Kidney (tissue), 14 donors: ENCODE results near the gene ADIPOQ. TPM values are rescaled to one million over a fixed set of nuclear protein-coding genes. Genes with fewer than 3 reads are reported as not detected.

Experiments
- DNase-seq, 5 donors: peaks; one replicate each; pipeline ENCODE4 v3.0.0-alpha.2; 2013 to 2020
- FAIRE-seq: peaks from 2 replicates; lab custom pipeline; 2012; peaks lifted over from hg19 to GRCh38; lab: Jason Lieb, UNC
- H3K27ac ChIP-seq, 2 donors: one replicate each; pipeline ENCODE4 v1.7.0; 2013; ENCODE audit warnings: low read depth in 2 of 2, low read length in 2 of 2, inconsistent platforms in 1 of 2
- H3K27me3 ChIP-seq: one replicate; pipeline ENCODE4 v1.7.1; 2013; ENCODE audit warnings: low read length, inconsistent platforms; ENCODE audit not compliant: control insufficient read depth, insufficient read depth
- H3K36me3 ChIP-seq, 3 donors: one replicate each; pipeline versions ENCODE4 v1.7.0 to v1.7.1; 2013; ENCODE audit warnings: low read length in 3 of 3, control low read depth in 1 of 3, inconsistent platforms in 1 of 3; ENCODE audit not compliant: insufficient read depth in 3 of 3, control insufficient read depth in 2 of 3
- H3K4me1 ChIP-seq, 3 donors: one replicate each; pipeline versions ENCODE4 v1.7.0 to v1.7.1; 2013; ENCODE audit warnings: low read length in 3 of 3, inconsistent platforms in 1 of 3, low read depth in 1 of 3; ENCODE audit not compliant: control insufficient read depth in 2 of 3, insufficient read depth in 2 of 3
- H3K4me3 ChIP-seq, 3 donors: one replicate each; pipeline versions ENCODE4 v1.7.0 to v1.8.1; 2013; ENCODE audit warnings: low read length in 3 of 3, control low read depth in 1 of 3, inconsistent platforms in 1 of 3
- H3K9ac ChIP-seq, 3 donors: one replicate each; pipeline versions ENCODE4 v1.7.0 to v1.7.1; 2013; ENCODE audit warnings: low read length in 3 of 3, control low read depth in 1 of 3, inconsistent platforms in 1 of 3
- H3K9me3 ChIP-seq, 3 donors: one replicate each; pipeline versions ENCODE4 v1.7.0 to v1.7.1; 2013; ENCODE audit warnings: low read length in 3 of 3, control low read depth in 1 of 3, inconsistent platforms in 1 of 3; ENCODE audit not compliant: control insufficient read depth in 2 of 3, insufficient read depth in 1 of 3
- intact Hi-C: fragments of 100-400 bp; cut with DNase I; formaldehyde crosslinking; loops from one replicate; pipeline ENCODE4 v1.11.1; 2022
- polyA plus RNA-seq: library from polyadenylated mRNA; stranded (reverse); fragments of 350-450 nt; fragmentation: Illumina TruSeq; extraction: RNeasy Lipid Tissue Mini Kit (QIAGEN cat#74804); gene quantifications from one replicate; pipeline ENCODE4 v1.2.3, GENCODE V29; 2014; ENCODE audit warnings: low read depth, low replicate concordance; ENCODE audit not compliant: insufficient read depth
- total RNA-seq: library from RNA; stranded (reverse); fragmentation: NEBNext Ultra II Directional; extraction: Animal tissue kit (Norgen Biotek cat#: 25700); gene quantifications from one replicate; pipeline ENCODE4 v1.2.1, GENCODE V29; 2021
- TF ChIP-seq, protein P1 (sequence below): IDR thresholded peaks from 3 replicates; pipeline ENCODE4 v1.5.1; 2012; ENCODE audit warnings: mild to moderate bottlenecking, moderate library complexity, borderline replicate concordance; ENCODE audit not compliant: insufficient read depth; ENCODE audit errors: extremely low read depth
- donor health status: control.
- donor health status: control.
- donor health status: control.
- donor health status: control.
- donor health status: control.
- donor health status: DM: yes; HTN: yes; CAD: no.
- donor health status: Normal renal cell carcinoma (clear cell type).

Gene ADIPOQ
- total and polyA plus RNA-seq, 2 donors from 2014 or later, result not detected

DNA sequence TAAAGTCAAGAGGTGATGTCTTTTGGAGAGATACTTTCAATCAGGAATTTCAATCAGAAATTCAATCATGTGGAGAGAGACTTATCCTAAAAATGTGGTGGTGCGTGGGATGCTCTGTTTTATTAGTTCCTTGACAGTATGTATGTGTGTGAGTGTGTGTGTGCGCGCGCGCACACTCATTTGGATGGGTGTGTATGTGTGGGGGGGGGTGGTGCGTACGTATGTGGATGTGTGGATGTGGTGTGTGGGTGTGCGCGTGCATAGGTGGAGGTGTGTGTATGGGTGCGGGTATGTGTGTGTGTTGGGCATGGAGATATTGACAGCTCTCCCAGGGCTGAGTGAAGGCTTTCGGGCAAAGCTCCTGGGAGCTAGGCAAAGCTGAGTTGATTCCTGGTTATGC, 2.4 kb downstream of the ADIPOQ start:
- intact Hi-C loops, result loop anchor here (10.0 kb wide), 1 partner anchor 320 kb away; no protein-coding TSS in a partner anchor

DNA sequence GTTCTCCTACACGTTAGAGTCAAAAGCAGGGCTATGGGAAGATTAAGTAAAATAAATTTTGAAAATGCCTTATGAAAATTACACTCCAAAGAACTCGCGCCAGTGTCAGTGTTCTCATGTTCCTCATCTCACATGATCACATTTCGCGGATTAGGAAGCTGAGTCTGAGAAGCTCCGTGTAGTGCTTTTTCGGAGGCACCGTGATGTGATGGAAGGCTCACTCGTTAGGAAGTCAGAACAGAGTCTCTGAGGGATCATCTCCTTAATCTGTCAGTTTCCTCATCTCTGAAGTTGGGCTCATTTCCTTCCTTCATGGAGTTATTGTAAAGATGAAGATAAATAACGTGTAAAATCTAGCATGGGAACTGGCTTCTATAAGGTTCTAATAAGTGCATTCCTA, 3.2 kb downstream of the ADIPOQ start:
- DNase-seq (no peak), FAIRE-seq (no peak)
- intact Hi-C loops, result loop anchor here (10.0 kb wide), 1 partner anchor 319 kb away; no protein-coding TSS in a partner anchor
- no peaks in the 10 kb centered on the region for H3K27me3 ChIP-seq
- TF ChIP-seq, protein P1, sequence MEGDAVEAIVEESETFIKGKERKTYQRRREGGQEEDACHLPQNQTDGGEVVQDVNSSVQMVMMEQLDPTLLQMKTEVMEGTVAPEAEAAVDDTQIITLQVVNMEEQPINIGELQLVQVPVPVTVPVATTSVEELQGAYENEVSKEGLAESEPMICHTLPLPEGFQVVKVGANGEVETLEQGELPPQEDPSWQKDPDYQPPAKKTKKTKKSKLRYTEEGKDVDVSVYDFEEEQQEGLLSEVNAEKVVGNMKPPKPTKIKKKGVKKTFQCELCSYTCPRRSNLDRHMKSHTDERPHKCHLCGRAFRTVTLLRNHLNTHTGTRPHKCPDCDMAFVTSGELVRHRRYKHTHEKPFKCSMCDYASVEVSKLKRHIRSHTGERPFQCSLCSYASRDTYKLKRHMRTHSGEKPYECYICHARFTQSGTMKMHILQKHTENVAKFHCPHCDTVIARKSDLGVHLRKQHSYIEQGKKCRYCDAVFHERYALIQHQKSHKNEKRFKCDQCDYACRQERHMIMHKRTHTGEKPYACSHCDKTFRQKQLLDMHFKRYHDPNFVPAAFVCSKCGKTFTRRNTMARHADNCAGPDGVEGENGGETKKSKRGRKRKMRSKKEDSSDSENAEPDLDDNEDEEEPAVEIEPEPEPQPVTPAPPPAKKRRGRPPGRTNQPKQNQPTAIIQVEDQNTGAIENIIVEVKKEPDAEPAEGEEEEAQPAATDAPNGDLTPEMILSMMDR, result no peak
- no peak overlapping the region for H3K4me3 ChIP-seq
- H3K9me3 ChIP-seq, result no peaks in the 10 kb centered on the region
- no peak overlapping the region for H3K9ac ChIP-seq
- no peak overlapping the region for H3K27ac ChIP-seq
- no peaks in the 10 kb centered on the region for H3K36me3 ChIP-seq
- H3K4me1 ChIP-seq, result no peaks in the 10 kb centered on the region

More for the DNA sequence above, 2.4 kb downstream of the ADIPOQ start:
- no peaks in the 10 kb centered on the region for H3K9me3 ChIP-seq
- no peaks in the 10 kb centered on the region for H3K36me3 ChIP-seq
- no peak for DNase-seq
- no peaks in the 10 kb centered on the region for H3K4me1 ChIP-seq
- no peak for FAIRE-seq
- H3K27ac ChIP-seq, result no peak overlapping the region
- H3K4me3 ChIP-seq, result no peak overlapping the region
- no peaks in the 10 kb centered on the region for H3K27me3 ChIP-seq
- no peak overlapping the region for H3K9ac ChIP-seq
- TF ChIP-seq, protein P1, result no peak

DNA sequence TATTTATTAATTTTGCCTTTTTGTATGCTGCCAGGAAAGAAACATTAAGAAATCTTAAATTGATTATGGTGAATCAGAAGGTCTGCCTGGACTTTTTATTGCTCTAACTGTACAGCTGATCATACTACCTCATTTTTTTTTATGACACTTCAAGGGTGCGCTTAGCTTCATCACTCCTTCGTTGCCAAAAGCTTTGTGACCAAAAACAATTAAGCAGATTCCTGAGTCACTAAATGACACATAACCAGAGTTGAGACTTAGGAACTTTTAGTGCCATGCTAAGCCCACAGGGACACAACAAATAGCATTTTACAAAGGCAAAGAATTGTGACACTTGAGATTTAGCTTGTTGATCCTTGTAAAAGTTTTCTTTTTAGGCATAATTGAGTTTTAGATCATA, 4.9 kb downstream of the ADIPOQ start:
- intact Hi-C loops, result loop anchor here (10.0 kb wide), 1 partner anchor 317 kb away; no protein-coding TSS in a partner anchor
- H3K4me1 ChIP-seq, result no peaks in the 10 kb centered on the region
- H3K36me3 ChIP-seq, result no peaks in the 10 kb centered on the region
- H3K9ac ChIP-seq, result no peak overlapping the region
- H3K27me3 ChIP-seq, result no peaks in the 10 kb centered on the region
- H3K4me3 ChIP-seq, result no peak overlapping the region
- TF ChIP-seq, protein P1, result no peak
- DNase-seq (no peak), FAIRE-seq (no peak)
- H3K27ac ChIP-seq, result no peak overlapping the region
- H3K9me3 ChIP-seq, result no peaks in the 10 kb centered on the region
